Fibroblast of gingiva (primary cell): ENCODE results near the gene SLC7A5.
A peak's percentile ranks its signal among the peaks of the same experiment; 100 is the strongest.
"Not testable (repeated sequence)": the region's sequence is repeated elsewhere in the genome, so short reads cannot be mapped to it uniquely, and the experiment has no call there.

Experiments
- DNase-seq: peaks from one replicate; pipeline ENCODE4 v3.0.0-alpha.2; 2011; ENCODE audit warnings: low read depth

SLC7A5 gene

GRCh38 chr16:87869061-87869878 lies at the start of gene SLC7A5:
Gene SLC7A5, minus strand, starts transcription at chr16:87869507. Its CDS starts 85 bp downstream, at chr16:87869422.
- peak; percentile 73 for DNase-seq

DNA sequence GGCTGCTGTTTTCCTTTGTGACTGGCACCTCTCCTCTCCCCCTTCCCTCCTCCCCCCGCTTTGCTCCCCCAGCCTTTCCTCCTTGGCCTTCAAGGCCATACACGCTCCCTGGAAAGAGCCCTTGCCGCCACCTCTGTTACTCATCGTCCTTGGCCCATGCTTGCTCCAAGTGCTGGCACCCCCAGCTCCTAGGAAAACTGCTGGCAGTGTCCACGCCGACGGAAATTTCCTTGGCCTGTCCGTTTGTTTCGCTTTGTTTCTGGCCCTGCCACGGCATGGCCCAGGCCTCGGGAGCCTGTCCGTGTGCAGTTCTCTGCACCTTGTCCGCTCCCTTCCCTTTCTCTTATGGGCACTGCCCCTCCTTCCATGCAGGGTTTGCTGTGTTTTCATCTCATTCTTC lies 49.0 kb upstream of the SLC7A5 start:
- peak; percentile 79 for DNase-seq

GRCh38 chr16:87917503-87917902 lies 48.2 kb upstream of the SLC7A5 start:
- no peak for DNase-seq

DNA sequence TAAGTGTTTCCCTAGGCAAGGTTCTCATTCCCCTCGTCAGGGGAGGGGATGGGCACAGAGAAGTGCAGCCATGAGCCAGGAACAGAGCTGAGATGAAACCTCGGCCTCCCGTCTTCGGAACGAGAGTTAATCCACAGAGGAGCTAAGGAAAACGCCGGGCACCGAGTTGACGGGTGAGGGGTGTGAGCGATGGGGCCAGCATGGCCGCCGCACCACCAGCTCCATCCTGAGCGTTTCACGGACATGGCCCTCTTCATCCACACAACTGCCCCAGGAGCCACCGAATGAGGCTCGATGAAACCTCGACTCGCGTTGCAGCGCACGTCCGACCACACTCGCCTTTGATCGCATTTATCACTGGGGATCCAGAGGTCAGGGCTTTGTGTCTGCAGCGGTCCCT lies 45.5 kb upstream of the SLC7A5 start:
- no peak for DNase-seq

DNA sequence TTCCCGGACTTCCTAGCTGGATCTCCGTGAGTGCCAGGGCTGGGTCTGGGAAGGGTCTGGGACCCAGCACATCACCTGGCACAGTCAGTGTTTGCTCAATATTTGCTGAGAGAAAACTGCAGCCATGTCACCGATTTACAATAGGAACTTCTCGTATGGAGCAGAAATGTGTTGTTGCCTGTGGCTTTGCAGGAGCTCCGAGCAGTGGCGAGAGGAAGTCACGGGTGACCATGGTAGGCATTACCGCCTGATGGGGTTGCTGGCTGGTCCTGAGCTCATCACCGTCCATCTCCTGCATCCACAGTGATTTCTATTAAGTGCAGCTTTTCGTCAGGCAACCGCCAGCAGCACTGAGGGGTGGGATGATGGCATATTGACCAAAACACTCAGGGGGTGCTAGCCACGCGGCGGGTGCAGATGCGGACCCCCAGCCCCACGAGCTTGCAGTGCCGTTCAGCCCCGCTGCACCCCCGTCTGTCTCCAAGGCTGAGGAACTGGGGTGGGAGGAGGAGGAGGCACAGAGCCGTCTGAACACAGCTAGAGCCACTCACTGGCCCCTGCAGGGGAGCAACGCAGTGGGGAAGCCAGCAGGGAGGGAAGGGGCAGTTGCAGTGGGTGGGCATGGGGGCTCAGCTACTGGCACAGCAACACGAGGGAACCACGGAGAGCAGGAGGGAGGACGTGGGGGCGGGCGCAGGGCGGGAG lies 44.9 kb upstream of the SLC7A5 start:
- DNase-seq, result not testable (repeated sequence)

- DNase-seq, result not testable (repeated sequence)
Observed at GRCh38 chr16:87912691-87913090, 43.4 kb upstream of the SLC7A5 start.

GRCh38 chr16:87911106-87911763 lies 41.9 kb upstream of the SLC7A5 start:
- DNase-seq, result peak; percentile 95

DNA sequence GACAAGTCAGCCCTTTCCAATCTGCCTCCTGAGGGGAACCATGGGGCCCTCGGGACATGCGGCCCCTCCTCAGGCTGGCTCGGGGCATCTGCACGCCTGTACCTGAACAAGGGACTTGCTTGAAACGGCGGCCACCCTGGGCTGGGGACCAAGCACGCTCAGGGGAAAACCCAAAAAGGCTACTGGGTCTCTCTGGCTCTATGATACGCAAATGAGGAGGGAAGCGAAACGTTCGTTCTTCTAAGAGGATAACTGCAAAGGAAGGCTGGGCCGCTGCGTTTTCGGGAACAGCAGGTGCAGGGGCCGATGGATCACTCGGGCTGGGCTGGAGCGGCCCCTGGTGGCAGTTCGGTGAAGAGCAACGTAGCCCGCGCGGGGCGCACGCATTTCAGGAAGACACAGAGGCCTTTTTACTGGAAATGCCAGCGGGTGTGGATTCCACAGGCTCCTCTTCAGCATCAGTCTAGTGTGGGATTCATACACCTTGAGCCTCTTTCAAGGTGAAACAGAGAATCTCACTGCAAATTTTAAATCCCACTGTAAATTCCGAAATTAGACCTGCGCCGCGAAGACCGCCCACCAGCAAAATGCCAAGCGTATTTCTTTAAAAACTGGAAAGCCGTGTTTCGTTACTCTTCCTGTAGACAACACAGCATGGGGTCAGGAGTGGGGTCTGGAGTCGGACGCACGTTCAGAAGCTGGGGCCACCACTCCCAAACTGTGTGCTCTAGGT lies 40.1 kb upstream of the SLC7A5 start:
- DNase-seq, result peak; percentile 47

GRCh38 chr16:87908101-87908500 lies 38.8 kb upstream of the SLC7A5 start:
- not testable (repeated sequence) for DNase-seq

GRCh38 chr16:87905521-87905920 lies 36.2 kb upstream of the SLC7A5 start:
- DNase-seq, result not testable (repeated sequence)

DNA sequence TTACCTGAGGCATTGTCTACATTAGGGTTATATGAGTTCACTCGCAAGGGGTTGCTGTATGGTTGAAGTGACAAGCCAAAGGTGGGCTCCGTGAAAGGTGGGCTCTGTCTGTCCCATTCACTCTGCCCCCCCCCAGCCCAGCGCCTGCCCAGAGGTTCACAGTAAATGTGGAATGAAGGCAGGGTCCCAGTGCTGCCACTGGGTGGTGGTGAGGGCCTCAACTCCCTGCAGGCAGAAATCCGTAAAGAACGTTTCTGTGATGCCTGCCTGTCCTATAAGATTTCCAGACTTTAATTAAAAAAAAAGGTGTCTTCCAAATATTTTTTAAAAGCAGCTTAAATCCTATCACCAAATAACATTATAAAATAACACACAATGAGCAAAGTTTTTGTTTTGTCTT lies 35.7 kb upstream of the SLC7A5 start:
- DNase-seq, result not testable (repeated sequence)

DNA sequence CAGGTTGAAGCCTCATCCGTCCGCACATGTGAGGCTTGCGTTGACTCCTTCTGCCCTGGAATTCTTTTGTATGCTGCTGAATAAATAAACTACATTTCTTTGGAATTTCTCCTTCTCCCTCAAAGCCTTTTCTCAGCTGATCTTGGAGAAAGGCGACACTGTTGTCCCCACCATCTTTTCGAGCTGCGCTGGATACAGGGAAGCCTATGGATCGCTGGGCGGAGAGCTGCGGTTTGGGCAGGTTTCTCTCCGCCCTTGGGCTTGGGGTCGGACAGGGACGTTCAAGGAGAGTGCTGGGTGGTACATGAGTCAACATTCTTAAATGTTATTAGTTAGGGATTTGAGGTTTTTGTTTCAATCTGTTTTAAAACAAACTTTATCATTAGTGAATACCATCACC lies 31.2 kb upstream of the SLC7A5 start:
- DNase-seq, result not testable (repeated sequence)

GRCh38 chr16:87897521-87898505 lies 28.5 kb upstream of the SLC7A5 start:
- DNase-seq, result no peak

DNA sequence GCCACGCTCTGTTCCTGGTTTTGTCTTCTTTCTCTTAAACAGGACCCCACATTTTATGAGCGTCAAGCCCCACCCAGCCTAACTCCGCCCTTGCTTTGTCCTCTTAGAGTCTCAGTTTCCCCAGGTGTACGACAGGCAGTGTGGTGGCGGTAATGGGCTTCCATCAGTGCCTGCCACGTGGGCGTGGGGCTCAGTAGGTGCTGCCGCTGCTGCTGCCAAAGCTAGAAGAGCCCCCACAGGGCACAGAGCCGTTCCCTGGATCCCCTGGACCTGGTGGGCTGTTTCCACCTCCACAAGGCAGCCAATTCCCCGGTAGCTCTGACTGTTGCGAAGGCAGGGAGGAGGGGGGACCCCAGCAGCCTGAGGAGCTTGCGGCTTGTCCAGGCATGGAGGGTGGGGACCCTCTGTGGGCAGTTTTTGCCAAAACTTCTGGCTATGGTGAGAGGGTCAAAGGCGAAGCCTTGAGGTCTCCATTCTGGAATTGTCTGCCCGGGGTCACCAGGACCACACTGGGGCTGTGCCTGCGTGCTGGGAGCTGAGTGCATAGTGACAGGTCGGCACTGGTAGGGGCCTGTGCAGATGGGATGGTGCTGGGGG lies 27.7 kb upstream of the SLC7A5 start:
- DNase-seq, result not testable (repeated sequence)

- DNase-seq, result not testable (repeated sequence)
Observed at GRCh38 chr16:87896176-87896890, 27.0 kb upstream of the SLC7A5 start.

GRCh38 chr16:87895641-87896141 lies 26.4 kb upstream of the SLC7A5 start:
- DNase-seq, result no peak

GRCh38 chr16:87894005-87894404 lies 24.7 kb upstream of the SLC7A5 start:
- not testable (repeated sequence) for DNase-seq

DNA sequence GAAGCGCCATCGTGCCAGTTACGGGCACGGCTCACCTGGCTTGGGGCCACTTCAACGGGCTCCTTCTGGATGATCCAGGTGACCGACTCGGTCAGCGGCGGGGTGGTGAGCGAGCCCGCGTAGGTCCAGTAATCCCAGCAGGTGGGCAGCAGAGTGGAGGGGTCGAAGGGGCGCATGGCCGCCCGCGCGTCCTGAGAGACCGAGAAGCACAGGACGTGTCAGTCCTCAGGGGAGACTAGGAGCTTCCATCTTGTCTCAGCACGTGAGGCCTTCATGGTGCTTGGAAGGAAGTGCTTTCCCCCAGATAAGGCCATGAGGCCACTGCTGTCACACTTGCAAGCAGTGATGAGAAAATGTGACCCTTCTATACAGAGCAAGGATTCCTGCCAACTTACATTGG lies 22.5 kb upstream of the SLC7A5 start:
- DNase-seq, result no peak

GRCh38 chr16:87889762-87890161 lies 20.5 kb upstream of the SLC7A5 start:
- DNase-seq, result not testable (repeated sequence)
